NCI-H128 (cell line): ENCODE data around the gene MAMDC4.
"Not testable (repeated sequence)": the region's sequence is repeated elsewhere in the genome, so short reads cannot be mapped to it uniquely, and the experiment has no call there.

ENCODE experiments used
- DNase-seq: peaks from one replicate; lab custom pipeline; 2025; ENCODE audit not compliant: unreplicated experiment; lab: John Stamatoyannopoulos, UW

Gene MAMDC4

GRCh38 chr9:136824496-136825225, 27.5 kb upstream of the MAMDC4 start:
- no peak for DNase-seq

GRCh38 chr9:136825295-136826187, 26.6 kb upstream of the MAMDC4 start:
- no peak for DNase-seq

GRCh38 chr9:136826188-136826541, 26.0 kb upstream of the MAMDC4 start:
- DNase-seq, result no peak

- no peak for DNase-seq
These were observed 25.2 kb upstream of the MAMDC4 start for GRCh38 chr9:136826703-136827582.

GRCh38 chr9:136827794-136828473, 24.2 kb upstream of the MAMDC4 start:
- DNase-seq, result no peak

- no peak for DNase-seq
These were observed 23.5 kb upstream of the MAMDC4 start for GRCh38 chr9:136828474-136829140.

- DNase-seq, result no peak
These were observed 22.7 kb upstream of the MAMDC4 start for GRCh38 chr9:136829412-136829811.

- no peak for DNase-seq
These were observed 21.9 kb upstream of the MAMDC4 start for GRCh38 chr9:136829981-136830885.

GRCh38 chr9:136831002-136831719, 21.0 kb upstream of the MAMDC4 start:
- DNase-seq, result no peak

- no peak for DNase-seq
These were observed 20.4 kb upstream of the MAMDC4 start for GRCh38 chr9:136831720-136832104.

- DNase-seq, result no peak
These were observed 19.6 kb upstream of the MAMDC4 start for GRCh38 chr9:136832581-136832980.

- not testable (repeated sequence) for DNase-seq
These were observed 18.6 kb upstream of the MAMDC4 start for GRCh38 chr9:136833381-136834048.

- no peak for DNase-seq
These were observed 16.8 kb upstream of the MAMDC4 start for GRCh38 chr9:136835162-136835931.

GRCh38 chr9:136835932-136836904, 15.9 kb upstream of the MAMDC4 start:
- no peak for DNase-seq

- DNase-seq, result no peak
These were observed 14.8 kb upstream of the MAMDC4 start for GRCh38 chr9:136837146-136837855.
